ACHN (cell line): ENCODE data around the gene FAM20C.

Experiments
- DNase-seq: peaks from one replicate; pipeline ENCODE4 v3.0.0-alpha.2; 2015
- in situ Hi-C: cut with HindIII; loops from 2 replicates; pipeline ENCODE4 v1.10.0; 2017; ENCODE audit warnings: low sequenced_read_pairs, low pct_ligation_motif_present, low pct_unique_long_range_greater_than_20kb

The FAM20C gene

DNA sequence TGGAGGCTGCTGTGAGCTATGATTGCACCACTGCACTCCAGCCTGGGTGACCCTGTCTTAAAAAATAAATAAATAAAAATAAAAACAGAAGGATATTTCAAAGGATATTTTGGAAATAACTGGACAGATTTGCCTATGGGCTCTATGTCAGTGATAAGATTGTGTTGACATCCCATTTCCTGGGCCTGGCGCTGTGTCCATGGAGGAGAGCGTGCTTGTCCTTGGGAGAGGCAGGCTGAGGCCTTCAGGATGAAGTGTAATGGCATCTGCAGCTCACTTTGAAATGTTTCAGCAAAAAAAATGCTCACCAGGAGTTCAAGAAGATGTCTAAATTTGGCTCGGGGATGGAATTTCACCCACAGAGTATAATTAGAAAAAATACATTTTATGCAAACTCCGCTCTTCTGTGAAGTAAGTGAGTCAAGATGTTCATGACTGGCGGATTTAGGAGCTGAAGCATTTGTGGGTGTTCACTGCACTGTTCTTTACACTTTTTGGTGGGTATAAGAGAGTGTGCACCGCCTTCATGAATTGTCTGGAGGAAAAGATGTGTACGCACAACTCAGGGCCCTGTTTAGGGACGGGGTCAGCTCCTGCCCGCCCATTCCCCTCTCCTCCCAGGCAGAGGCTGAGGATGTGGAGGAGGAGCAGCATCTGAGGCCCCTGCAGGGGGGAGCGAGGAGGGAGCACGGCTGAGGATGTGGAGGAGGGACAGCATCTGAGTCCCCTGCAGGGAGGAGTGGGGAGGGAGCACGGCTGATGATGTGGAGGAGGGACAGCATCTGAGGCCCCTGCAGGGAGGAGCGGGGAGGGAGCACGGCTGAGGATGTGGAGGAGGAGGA, 79.1 kb downstream of the FAM20C start:
- in situ Hi-C loops: no loop called here
- DNase-seq: no peak

DNA sequence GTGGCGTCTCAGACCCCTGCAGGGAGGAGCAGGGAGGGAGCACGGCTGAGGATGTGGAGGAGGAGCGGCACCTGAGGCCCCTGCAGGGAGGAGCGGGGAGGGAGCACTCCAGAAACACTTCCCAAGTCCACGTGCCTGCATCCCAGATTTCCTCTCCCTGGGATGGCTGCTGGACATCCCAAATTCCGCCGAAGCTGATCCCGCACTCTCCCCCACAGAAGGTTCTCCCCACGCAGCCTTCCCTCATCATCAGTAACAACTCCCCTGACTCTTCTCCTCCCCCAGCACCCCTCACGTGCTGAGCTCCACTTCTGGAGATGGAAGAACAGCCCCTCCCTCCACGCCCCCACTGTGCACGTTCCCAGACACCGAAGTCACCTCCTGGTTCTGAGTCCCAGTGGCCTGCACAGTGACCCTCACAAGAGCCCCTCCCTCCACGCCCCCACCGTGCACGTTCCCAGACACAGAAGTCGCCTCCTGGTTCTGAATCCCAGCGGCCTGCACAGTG, 79.8 kb downstream of the FAM20C start:
- in situ Hi-C loops: no loop called here
- no peak for DNase-seq

DNA sequence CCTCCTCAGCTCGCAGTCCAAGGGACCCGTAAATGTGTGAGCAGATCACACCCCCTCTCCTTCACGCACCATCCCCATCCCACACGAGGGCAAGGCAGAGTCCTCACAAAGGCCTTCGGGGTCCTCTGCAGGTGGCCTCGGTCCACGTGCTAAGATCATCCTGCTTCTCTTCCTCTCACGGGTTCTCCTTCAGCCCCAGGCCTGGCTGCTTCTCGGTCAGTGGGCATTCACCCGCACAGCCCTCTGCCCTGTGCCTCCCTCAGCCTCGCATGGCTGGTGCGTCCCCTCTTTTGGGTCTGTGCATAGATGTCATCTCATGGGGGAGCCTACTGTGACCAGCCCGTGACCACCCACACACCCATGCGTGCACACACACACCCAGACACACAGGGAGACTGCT, 80.3 kb downstream of the FAM20C start:
- DNase-seq: no peak
- in situ Hi-C loops: no loop called here

DNA sequence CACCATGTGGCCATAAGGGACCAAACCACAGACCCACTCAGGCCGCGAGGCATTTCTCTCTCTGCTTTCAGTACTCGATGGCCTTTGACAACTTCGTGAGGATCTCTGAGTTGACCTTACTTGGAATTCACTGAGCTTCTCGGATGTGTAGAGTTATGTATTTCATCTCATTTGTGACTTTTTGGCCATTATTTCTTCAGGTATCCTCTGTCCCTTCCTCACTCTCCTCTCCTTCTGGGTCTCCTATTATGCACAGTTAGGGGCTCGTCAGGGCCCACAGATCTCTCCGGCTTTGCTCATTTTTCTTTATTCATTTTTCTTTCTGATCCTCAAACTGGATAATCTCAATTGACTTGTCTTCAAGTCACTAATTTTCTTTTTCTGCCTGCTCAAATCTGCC, 81.0 kb downstream of the FAM20C start:
- in situ Hi-C loops: no loop called here
- DNase-seq: no peak

DNA sequence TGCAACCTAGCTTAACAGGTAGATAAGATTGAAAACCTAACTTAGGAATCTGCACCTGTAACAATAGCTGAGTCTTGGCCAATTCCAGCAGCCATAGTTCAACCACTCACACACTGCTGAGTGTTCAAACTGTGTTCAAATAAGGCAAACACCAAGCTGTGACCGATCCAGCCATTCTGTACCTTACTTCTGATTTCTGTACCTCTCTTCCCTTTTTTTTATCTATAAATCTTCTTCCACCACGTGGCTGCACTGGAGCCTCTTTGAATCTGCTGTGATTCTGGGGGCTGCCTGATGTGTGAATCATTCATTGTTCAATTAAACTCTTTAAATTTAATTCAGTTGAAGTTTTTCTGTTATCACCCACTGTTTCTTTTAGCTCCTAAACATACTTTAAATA, 81.9 kb downstream of the FAM20C start:
- in situ Hi-C loops: no loop called here
- DNase-seq: no peak

DNA sequence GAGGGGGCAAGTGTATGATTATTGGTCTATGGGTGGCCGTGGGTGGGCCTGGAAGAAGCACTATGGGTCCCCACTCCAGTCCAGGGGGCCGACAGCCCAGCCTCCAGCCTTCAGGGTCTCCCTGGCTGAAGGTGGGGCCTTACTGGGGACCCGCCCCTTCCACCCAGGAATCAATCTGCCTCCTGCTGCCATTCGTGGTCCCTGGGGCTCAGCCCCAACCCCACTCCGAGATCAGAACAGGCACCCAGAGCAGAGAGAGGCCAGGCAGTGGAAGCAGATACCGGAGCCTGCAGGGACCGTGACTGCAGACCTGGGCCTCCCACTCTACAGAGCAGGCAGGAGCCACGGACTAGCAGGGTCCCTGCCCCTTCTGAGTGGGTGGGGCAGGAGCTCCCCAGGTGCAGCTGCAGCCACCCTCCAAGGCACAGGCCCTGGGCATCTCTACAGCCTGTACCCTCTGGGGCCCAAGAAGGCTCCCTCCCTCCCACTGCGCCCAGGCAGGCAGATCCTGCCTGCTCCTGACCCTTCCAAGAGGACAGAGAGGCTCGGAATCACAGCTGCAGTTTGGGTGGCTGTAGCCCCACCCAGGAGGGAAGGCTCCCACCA, 84.0 kb downstream of the FAM20C start:
- in situ Hi-C loops: no loop called here
- no peak for DNase-seq

DNA sequence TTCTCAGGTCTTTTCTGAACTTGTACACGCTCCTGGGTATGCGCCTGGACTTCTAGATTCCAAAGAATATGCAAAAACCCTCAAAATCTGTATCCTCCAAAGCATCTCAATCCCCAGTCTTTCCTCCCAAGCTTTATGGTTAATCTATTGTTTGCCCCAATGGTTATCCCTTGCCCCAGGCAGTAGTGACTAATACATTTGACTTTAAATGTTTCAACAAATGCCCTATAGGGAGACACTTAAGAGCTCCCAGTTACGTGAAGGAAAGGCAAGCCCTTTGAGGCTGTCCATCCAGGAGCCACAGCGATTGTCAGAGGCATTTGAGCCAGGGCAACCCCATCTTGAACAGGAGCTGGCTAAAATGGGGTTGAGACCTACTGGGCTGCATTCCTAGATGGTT, 84.9 kb downstream of the FAM20C start:
- DNase-seq: no peak
- in situ Hi-C loops: no loop called here

DNA sequence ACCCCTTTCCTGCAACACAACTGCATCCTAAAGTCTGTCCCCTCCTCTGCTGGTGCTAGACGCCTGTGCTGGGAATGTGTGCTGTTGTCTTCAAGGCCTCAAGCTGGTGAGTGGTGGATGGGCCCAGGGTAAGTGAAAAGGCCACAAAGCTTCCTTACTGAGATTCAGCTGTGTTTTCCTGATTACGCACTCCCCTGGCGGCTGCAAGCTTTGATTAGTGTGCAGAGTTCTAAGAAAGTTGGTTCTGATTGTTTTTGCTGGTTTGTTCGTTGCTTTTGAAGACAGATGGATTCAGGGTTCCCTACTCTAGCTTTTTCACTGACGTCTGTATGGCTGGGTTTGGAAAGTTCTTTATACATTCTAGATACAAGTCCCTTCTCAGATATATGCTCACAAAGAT, 85.7 kb downstream of the FAM20C start:
- DNase-seq: no peak
- in situ Hi-C loops: no loop called here

DNA sequence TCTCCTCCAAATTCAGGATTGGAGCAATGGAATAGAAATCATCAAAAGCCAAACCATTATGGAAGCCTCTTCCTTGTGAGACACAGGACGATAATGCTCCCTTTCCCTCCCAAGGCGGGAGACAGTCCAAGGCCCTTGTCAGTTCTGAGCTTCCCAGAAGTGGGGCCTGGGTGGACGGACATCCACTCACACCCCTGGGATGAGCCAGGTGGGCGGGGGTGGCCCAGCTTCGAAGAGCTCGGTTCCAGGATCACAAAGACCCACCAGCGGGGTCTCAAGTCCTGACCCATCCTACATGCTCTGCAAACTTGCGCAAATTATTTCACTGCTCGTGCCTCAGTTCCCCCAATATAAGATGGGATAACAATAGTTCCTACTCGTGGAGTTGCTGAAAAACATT, 87.5 kb downstream of the FAM20C start:
- in situ Hi-C loops: no loop called here
- DNase-seq: no peak

DNA sequence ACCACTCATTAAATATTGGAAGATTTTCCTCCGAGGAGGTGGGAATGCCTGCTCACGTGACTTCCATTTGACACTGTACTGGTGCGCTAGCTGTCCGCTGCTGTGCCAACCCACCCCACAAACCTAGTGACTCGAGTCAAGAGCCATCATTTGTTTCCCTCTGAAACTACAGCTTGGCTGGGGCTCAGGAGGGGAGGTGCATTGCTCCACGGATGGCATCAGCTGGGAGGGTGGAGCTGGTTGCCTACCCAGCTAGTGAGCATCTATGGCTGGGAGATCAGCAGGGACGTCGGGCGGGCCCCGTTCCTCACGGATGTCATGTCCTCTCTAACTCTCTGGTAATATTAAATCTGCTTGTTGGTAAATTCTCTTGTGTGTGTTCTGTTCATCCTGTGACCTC, 88.1 kb downstream of the FAM20C start:
- DNase-seq: no peak
- in situ Hi-C loops: no loop called here

DNA sequence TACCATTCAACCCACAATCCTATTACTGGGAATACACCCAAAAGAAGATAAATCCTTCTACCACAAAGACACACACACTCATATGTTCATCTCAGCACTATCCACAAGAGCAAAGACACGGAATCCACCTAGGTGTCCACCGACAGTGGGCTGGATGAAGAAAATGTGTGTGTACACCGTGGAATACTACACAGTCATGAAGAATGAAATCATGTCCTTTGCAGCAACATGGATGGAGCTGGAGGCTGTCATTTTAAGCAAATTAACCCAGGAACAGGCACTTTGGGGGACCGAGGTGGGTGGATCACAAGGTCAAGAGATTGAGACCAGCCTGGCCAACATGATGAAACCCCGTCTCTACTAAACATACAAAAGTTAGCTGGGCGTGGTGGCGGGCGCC, 89.3 kb downstream of the FAM20C start:
- DNase-seq: no peak
- in situ Hi-C loops: no loop called here

DNA sequence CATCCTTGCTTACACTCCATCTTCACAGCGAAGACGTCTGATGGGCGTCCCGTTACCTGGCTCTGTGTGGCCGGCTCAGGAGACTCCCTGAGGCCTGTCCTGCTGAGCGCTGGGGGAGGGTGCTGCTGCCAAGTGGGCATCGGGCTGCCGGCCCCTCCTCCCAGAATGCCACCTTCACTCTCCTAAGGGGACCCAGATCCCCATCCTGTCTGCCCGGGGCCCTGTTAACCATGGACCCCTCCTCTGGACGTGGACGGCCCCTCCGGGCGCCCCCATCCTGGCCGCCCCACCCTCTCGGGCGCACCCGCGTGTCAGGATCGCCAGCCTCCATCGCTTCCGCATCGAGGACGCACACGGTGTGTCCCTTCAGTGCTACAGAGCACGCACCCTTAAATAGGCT, 90.2 kb downstream of the FAM20C start:
- in situ Hi-C loops: no loop called here
- no peak for DNase-seq

DNA sequence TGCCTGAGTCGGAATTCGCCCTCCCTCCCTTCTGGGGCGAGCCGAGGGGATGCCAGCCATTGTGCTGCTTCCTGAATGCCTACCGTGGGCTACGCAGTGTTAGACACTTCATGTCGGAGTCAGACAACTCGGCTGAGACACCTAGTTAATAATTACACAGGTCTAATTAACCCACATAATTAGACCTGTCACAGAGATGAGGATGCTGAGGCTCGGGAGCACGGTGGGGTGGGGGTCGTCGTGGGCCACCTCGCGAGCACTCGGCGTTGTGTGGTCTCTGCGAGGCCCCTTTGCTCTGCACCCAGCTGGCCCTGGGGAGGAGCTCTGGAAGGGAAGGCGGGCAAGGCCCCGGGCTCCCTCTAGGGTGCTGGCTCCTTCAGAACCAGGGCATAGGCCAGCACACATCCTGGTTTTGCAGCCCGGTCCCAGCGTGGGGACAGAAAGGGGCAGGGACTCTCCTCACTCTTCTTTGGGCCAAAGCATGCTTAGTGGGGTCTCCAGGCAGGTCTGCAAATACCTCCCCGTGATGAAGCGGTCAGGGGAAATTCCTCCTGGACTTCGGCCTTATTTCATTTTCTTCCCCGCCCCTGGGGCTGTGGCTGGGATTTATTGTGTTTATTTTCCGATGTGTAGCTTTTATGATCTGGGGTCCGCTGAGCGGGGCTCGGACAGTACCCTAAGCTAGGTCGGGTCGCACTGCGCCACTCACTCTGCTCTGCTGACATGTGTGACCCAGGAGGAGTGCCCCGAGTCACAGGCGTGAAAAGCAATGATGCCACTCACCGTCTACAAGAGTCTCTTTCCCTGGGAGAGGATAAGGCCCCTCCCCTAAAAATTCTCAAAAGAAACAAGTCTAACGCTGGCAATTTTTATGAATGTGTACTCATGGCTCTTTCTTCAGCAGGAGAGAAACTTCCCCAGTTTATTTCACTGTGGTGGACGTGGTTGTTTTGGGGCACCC, 92.7 kb downstream of the FAM20C start:
- DNase-seq: no peak
- in situ Hi-C loops: no loop called here

DNA sequence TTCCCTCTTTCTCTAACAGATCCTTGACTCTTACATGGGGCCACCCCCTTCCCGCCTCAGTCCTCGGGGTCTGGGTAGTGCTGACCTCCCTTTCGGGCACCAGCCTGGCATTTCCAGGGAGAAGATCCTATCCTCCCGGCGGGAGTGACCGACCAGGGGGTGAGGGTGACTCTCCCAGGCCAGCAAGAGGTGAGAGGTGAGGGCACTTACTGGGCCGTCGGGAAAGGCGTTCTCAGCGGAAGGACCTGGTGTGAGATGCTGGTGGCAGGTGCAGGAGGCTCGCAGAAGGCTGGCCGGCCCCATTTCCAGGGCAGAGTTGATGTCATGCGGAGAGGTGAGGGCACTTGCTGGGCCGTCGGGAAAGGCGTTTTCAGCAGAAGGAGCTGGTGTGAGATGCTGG, 93.4 kb downstream of the FAM20C start:
- in situ Hi-C loops: no loop called here
- no peak for DNase-seq

DNA sequence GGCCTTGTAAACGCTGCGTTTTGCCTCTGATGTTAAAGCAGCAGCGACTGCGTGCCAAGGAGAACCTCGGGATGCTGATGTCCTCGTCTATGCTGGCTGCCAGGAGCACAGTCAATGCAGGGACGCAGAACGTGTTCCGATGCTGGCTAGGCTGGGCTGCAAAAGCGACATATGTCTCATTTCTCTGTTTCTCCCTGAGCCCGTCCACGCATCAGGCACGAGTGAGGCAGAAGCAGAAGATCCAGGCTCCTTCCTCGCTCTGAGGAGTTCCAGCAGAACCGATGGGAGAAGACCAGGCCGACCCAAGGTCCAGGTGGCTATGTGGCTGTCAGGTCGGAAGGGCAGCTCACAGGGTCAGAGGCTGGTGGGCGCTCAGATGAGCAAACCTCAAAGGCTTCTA, 93.9 kb downstream of the FAM20C start:
- no peak for DNase-seq
- in situ Hi-C loops: no loop called here

DNA sequence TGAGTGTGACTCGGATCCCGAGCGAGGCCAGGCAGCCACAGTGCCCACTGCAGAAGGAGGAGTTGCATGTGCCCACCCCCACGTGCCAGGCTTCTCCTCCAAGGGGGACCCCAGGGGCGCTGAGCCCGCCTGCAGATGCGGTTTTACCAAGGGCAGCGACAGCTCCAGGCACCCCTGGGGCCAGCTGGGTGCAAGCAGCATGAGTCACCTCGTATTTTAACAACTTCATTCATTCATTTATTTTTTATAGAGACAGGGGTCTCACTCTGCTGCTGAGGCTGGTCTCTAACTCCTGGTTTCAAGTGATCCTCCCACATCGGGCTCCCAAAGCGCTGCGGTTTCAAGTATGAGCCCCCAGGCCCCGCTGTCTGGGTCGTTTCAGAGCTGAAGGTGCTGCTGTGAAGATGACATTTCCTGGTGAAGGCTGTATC, 96.3 kb downstream of the FAM20C start:
- in situ Hi-C loops: no loop called here
- no peak for DNase-seq

DNA sequence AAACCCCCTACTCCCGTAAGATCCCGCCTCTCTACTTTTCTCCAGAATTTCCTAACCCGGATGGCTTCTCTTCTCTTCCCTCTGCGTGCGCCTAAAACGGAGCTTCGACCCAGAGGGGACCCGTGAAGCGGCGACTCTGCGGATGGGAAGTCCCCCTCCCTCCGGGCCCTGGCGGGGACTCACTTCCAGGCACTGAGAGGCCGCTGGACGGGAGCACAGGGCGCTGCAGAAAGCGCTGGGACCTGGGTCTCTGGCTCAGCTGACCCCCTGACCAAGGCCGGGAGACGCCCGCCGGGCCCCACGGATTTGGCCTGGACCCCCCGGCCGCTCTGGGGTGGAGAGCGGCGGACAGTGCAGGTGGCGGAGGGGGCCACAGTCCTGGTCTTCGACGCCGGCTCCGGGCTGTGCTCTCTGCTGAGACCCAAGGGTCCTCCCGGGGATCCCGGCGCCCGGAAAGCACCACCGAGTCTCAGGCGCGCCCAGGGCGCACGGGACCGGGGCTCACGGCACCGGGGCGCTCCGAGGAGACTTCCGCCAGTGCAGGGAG, 96.9 kb downstream of the FAM20C start:
- DNase-seq: no peak
- in situ Hi-C loops: no loop called here

DNA sequence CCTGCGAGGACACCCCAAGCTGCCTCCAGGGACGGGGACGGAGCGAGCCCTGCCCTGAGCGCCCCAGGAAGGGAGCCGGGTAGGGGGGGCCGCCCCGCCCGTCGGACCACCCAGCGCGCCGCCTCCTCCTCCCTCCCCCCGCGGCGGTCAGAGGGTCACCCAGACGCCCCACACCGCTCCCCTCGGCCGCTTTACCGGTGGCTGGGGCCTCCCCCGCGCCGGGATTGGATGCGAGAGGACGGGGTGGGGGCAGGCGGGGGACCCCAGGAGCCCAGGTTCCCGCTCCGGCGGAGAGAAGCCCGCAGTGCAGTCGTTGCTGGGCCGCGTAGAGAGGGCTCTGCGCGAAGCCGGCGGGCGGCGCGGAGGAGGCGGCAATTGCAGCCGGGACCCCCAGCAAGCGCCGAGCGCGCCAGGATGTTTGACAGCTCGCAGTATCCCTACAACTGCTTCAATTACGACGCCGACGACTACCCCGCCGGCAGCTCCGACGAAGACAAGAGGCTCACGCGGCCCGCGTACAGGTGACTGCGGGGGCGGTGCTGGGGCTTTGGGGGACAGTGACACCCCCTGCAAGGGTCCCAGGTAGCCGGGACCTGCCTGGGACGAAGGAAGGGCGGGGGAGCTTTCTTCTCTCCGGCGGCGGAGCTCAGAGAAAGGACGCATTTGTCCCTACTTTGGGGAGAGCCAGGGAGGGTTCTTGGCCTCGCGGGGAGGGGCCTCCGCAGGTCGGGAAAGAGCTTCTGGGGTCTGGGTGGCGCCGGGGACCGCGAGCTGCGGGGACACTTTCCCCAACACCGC, 97.6 kb downstream of the FAM20C start, which contains the start of gene FOXL3:
Gene FOXL3, plus strand, starts transcription at position 415 of the 798 bp plus-strand sequence. Its CDS starts 0 bp downstream, at position 415.
- in situ Hi-C loops: no loop called here
- no peak for DNase-seq
